ENCODE data around the gene NAPB.

The NAPB gene

GRCh38 chr20:23437126-23437899 lies 16.0 kb upstream of the NAPB start:
- DNase-seq (ENCODE audit: low spot score): no peak

DNA sequence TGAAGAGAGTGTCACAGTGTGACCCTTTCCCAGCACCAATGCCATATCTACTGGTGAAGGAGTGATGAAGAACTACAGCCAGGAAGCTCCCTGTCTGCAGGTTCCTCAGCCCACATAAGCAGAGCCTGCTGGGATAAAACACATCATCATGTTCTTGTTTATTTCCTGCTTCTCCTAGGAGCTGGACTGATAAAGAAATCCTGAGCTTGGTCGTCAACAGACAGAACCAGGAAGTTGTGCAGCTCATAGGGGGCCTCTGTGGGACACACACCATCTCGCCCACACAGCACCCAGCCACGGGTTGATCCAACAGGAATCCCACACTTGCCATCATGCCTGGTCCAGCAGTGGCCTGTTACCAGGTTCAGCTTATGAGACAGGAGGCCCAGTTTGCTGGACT lies 15.4 kb upstream of the NAPB start:
- no peak for DNase-seq (ENCODE audit: low spot score)

DNA sequence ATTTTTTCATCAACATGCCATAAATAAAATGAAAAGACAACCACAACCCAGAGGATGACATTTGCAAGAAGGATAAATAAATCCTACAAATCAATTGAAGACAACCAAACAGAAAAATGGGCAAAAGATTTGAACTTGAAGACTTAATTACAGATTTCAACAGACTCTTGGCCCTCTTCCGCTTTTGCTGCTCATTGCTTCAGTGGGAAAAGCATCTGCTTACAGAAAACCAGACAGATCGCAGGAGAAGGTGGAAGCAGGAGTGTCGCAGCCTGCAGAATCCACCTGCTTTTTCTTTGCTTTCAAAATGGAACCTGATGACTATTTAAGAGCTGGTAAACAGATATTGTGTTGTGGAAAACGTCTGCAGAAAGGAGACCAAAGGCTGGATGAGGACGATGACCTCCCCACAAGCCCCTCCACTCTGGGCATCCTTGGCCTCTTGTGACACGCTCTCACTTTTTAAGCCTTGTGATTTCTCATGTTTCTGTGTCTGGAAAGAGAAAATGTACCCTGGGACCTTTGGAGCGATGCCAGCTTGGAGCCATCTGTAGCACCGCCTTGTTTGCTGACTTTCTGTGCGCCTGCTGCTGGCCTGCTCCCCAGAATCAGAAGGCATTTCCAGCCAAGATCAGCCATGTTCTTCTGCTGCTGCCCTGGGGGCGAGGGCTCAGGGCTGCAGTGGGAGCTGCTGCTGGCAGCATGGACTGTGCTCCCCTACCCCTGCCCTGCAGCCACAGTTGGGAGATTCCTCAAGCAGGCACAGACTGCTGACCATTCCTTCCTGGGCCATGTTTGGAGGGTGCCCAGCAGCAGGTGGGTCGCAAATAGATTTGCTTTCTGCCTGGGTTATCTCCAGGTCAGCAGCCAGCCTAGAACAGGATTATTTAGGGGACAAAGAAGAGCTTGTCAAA lies 14.6 kb upstream of the NAPB start:
- DNase-seq (ENCODE audit: low spot score): no peak

DNA sequence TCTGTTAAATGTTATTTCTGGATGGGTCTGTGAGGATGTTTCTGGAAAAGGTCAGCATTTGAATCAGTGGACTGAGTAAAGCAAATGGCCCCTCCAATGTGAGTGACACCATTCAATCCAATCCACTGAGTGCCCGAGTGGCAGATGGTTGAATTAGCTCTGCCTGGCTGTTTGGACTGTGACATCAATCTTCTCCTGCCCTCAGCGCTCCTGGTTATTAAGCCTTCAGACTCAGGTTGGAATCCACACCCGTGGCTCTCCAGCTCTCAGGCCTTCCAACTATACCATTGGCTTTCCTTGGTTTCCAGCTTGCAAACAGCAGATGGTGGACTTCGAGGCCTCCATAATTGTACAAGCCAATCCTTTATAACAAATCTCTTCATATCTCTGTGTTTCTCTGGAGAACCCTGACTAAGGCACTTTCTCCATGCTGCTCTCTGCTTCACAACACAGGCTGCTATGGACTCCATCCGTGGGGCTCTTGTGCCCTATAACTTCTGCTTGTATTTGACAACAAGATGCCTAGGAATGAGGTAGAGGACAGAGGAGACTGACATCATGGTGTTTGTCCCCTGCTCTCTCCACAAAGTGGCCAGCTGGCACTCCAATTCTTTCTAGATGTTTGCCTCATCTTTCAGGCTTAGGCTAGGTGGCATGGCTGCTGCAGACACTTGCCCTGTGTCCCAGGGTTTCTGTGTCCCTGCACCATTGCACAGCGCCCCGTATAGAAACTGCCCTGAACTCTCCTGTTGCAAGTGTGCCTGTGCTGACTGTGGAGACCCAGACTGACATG lies 13.4 kb upstream of the NAPB start:
- no peak for DNase-seq (ENCODE audit: low spot score)

DNA sequence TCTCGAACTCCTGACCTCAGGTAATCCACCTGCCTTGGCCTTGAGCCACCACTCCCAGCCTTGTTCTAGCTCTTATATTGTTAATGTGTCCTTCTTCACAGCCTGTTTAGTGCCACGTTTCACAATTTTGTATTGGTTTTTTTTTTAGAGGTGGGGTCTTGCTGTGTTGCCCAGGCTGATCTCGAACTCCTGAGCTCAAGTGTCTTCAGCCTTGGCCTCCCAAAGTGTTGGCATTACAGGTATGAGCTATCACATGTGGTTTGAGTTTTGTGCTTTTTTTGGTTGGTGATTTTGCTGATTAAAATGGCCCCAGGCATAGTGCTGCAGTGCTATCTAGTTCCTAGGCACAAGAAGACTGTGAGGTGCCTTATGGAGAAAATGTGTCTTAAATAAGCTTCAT lies 12.3 kb upstream of the NAPB start:
- no peak for DNase-seq (ENCODE audit: low spot score)

DNA sequence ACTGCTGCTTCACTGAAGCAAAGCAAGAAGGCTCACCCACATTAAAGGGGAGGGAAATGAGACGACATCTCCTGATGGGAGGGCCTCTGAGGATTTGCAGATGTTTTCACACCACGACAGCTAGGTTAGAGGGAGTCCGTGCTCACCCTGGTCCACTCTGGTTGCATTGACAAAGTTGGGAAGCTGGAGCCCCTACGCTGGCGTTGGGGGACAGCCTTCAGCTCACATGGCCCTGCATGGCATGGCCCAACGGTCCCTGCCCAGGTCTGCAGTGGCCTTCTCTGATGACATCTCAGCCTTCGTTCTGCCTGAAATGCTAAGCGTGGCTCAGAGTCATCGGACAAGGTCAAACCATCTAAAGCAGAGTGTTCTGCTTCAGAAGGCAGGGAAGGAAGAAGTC lies 3.8 kb upstream of the NAPB start:
- DNase-seq (ENCODE audit: low spot score): no peak

GRCh38 chr20:23419995-23420901 lies 1.0 kb downstream of the NAPB start:
- DNase-seq (ENCODE audit: low spot score): peak; percentile 21

GRCh38 chr20:23419657-23419994 lies 1.7 kb downstream of the NAPB start:
- no peak for DNase-seq (ENCODE audit: low spot score)

- no peak for DNase-seq (ENCODE audit: low spot score)
These were observed 3.4 kb downstream of the NAPB start for GRCh38 chr20:23417861-23418260.

GRCh38 chr20:23415959-23416583 lies 5.2 kb downstream of the NAPB start:
- DNase-seq (ENCODE audit: low spot score): no peak

- DNase-seq (ENCODE audit: low spot score): no peak
These were observed 5.7 kb downstream of the NAPB start for GRCh38 chr20:23415555-23415954.

- no peak for DNase-seq (ENCODE audit: low spot score)
These were observed 6.6 kb downstream of the NAPB start for GRCh38 chr20:23414526-23415188.

- no peak for DNase-seq (ENCODE audit: low spot score)
These were observed 7.3 kb downstream of the NAPB start for GRCh38 chr20:23413862-23414422.

GRCh38 chr20:23412026-23412425 lies 9.3 kb downstream of the NAPB start:
- DNase-seq (ENCODE audit: low spot score): no peak

- no peak for DNase-seq (ENCODE audit: low spot score)
These were observed 10.2 kb downstream of the NAPB start for GRCh38 chr20:23410916-23411695.

GRCh38 chr20:23409800-23410199 lies 11.5 kb downstream of the NAPB start:
- no peak for DNase-seq (ENCODE audit: low spot score)

GRCh38 chr20:23408957-23409356 lies 12.3 kb downstream of the NAPB start:
- DNase-seq (ENCODE audit: low spot score): no peak

GRCh38 chr20:23407781-23408464 lies 13.4 kb downstream of the NAPB start:
- no peak for DNase-seq (ENCODE audit: low spot score)

GRCh38 chr20:23406880-23407279 lies 14.4 kb downstream of the NAPB start:
- no peak for DNase-seq (ENCODE audit: low spot score)
